Esophagus muscularis mucosa (tissue), 4 donors: ENCODE data around the gene TCF21. TPM values are rescaled to one million over a fixed set of nuclear protein-coding genes. Genes with fewer than 3 reads are reported as not detected.

Experiments used
- DNase-seq: peaks from one replicate; pipeline ENCODE4 v3.0.0-alpha.2; 2017; ENCODE audit errors: extremely low spot score
- H3K27ac ChIP-seq, 4 donors: fragments of 200-600 bp; sonication (generic); replicated peaks in 1 of 4; 1 replicate in 3 of 4; 2 replicates in 1 of 4; pipeline ENCODE4 v1.5.1; 2016 to 2019; ENCODE audit warnings: mild to moderate bottlenecking in 1 of 4
- H3K27me3 ChIP-seq, 4 donors: fragments of 200-600 bp; sonication (generic); one replicate each; pipeline versions ENCODE4 v1.5.1 to v1.6.0; 2016 to 2019
- H3K36me3 ChIP-seq, 4 donors: fragments of 200-600 bp; sonication (generic); one replicate each; pipeline ENCODE4 v1.5.1; 2016 to 2019
- H3K4me1 ChIP-seq, 4 donors: fragments of 200-600 bp; sonication (generic); one replicate each; pipeline ENCODE4 v1.5.1; 2016 to 2019
- H3K4me3 ChIP-seq, 4 donors: fragments of 200-600 bp; sonication (generic); 1 replicate in 2 of 4; 2 replicates in 2 of 4; pipeline ENCODE4 v1.5.1; 2016 to 2019; ENCODE audit warnings: mild to moderate bottlenecking in 4 of 4, moderate library complexity in 1 of 4
- H3K9me3 ChIP-seq, 4 donors: fragments of 200-600 bp; sonication (generic); 1 replicate in 3 of 4; 2 replicates in 1 of 4; pipeline ENCODE4 v1.5.1; 2016 to 2019
- CTCF ChIP-seq, 3 experiments: fragments of 200-600 bp in 2 of 3; fragments of 450-650 bp in 1 of 3; sonication (generic) in 2 of 3; IDR thresholded peaks; one replicate each; pipeline ENCODE4 v1.5.1; 2017 to 2019; ENCODE audit warnings: antibody characterized with exemption in 3 of 3, mild to moderate bottlenecking in 2 of 3, moderate library complexity in 1 of 3
- EP300 ChIP-seq: sonication (generic); formaldehyde crosslinking; IDR thresholded peaks from one replicate; pipeline ENCODE4 v1.6.1; 2017; ENCODE audit warnings: antibody characterized with exemption
- POLR2A ChIP-seq: fragments of 450-650 bp; IDR thresholded peaks from one replicate; pipeline ENCODE4 v1.6.1; 2017; ENCODE audit warnings: antibody characterized with exemption, moderate library complexity, mild to moderate bottlenecking, low read depth
- POLR2AphosphoS5 ChIP-seq, 2 donors: sonication (generic); formaldehyde crosslinking; IDR thresholded peaks; one replicate each; pipeline ENCODE4 v1.6.1; 2017; ENCODE audit warnings: antibody characterized with exemption in 2 of 2
- WGBS: methylation state at CpG from one replicate; pipeline ENCODE4 v1.1.5; 2018; 5-methylcytosine and 5-hydroxymethylcytosine counted together
- intact Hi-C: fragments of 100-400 bp; cut with DNase I; formaldehyde crosslinking; loops from one replicate; pipeline ENCODE4 v1.15.1; 2023
- total RNA-seq, 4 donors: library from RNA; depleted of rRNA; stranded (reverse); fragments of >200 nt; gene quantifications; one replicate each; pipeline versions ENCODE4 v1.1.0 to v1.2.1, GENCODE V29; 2016

Gene TCF21
- total RNA-seq, 4 donors from 2014 or later = 22.2 to 44.5 (median 30.8) TPM

GRCh38 chr6:133890711-133891148 is 1.8 kb downstream of the TCF21 start:
- WGBS = 8% methylated on average over 4 of the region's 4 CpGs
- Histone ChIP-seq H3K4me3 (peak overlapping the region; percentile 56 to 89 (median 69)), H3K36me3 (no peaks in the 10 kb centered on the region), H3K27ac (peak overlapping the region; percentile 87 to 96 (median 89)), H3K4me1 (peaks cover 34 to 87% (median 72%) of the 10 kb centered on the region in 4 donors), H3K27me3 (peaks cover 0 to 65% (median 12%) of the 10 kb centered on the region in 4 donors), H3K9me3 (no peaks in the 10 kb centered on the region)
- intact Hi-C loops = no loop called here
- TF ChIP-seq POLR2A (no peak), EP300 (no peak), CTCF (IDR thresholded peaks at IDR 0.05) (no peak), POLR2AphosphoS5 (IDR thresholded peaks at IDR 0.05) (no peak)
- no peak for DNase-seq

DNA sequence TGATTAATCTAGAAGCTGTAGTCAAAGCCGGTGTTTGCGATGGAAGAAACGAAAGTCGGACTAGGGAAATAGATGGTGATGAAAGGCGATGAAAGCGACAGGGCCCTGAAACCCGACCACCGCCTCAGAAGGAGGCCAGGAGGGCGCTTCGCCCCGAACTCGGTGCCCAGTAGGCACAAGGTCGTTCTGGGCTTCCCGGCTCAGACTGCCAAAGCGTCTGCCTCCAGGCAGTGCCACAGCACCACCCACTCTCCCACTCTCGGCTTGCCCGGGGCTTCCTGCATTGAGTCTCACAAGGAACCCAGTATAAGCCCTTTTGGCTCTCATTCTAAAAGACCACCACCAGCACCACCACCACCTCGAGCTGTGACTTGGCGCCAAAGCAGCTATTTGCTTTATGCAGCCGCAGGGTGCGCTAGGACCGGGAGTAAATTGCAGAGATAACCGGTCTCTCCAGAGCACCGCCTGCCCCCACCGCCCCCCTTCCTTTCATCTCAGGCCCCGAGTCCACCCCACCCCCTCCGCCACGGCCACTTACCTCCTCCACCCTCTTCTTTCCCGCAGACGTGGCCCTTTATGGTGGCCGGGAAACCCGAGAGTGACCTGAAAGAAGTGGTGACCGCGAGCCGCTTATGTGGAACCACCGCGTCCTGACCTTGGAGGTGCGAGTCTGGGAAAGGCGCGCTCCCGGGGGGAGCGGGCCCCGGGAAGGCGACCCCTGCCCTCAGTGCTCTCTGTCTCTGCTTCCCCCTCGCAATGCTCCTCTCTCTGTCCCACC is 2.4 kb downstream of the TCF21 start:
- DNase-seq = no peak
- H3K4me1 ChIP-seq = peaks cover 37 to 89% (median 73%) of the 10 kb centered on the region in 4 donors
- intact Hi-C loops = no loop called here
- peaks cover 0 to 71% (median 13%) of the 10 kb centered on the region in 4 donors for H3K27me3 ChIP-seq
- H3K27ac ChIP-seq = peak overlapping the region; percentile 87 to 96 (median 89)
- H3K36me3 ChIP-seq = no peaks in the 10 kb centered on the region
- peak overlapping the region; percentile 56 to 89 (median 69) for H3K4me3 ChIP-seq
- 3% methylated on average over 37 of the region's 45 CpGs for WGBS
- TF ChIP-seq EP300 = no peak
- no peak for TF ChIP-seq POLR2A
- peak; percentile 24 to 34 for TF ChIP-seq POLR2AphosphoS5 (IDR thresholded peaks at IDR 0.05)
- TF ChIP-seq CTCF (IDR thresholded peaks at IDR 0.05) = no peak
- no peaks in the 10 kb centered on the region for H3K9me3 ChIP-seq

- H3K4me3 ChIP-seq = peak overlapping the region; percentile 56 to 89 (median 69)
- peak overlapping the region; percentile 87 to 96 (median 89) for H3K27ac ChIP-seq
- intact Hi-C loops = no loop called here
- H3K36me3 ChIP-seq = no peaks in the 10 kb centered on the region
- DNase-seq = no peak
- no peak for TF ChIP-seq EP300
- no peak for TF ChIP-seq POLR2A
- TF ChIP-seq POLR2AphosphoS5 (IDR thresholded peaks at IDR 0.05) = no peak
- no peak for TF ChIP-seq CTCF (IDR thresholded peaks at IDR 0.05)
- WGBS = 18% methylated on average over 12 of the region's 12 CpGs
- peaks cover 35 to 84% (median 66%) of the 10 kb centered on the region in 4 donors for H3K4me1 ChIP-seq
- H3K9me3 ChIP-seq = no peaks in the 10 kb centered on the region
- H3K27me3 ChIP-seq = peaks cover 0 to 79% (median 14%) of the 10 kb centered on the region in 4 donors
Observed at GRCh38 chr6:133891927-133892812, 3.3 kb downstream of the TCF21 start.

DNA sequence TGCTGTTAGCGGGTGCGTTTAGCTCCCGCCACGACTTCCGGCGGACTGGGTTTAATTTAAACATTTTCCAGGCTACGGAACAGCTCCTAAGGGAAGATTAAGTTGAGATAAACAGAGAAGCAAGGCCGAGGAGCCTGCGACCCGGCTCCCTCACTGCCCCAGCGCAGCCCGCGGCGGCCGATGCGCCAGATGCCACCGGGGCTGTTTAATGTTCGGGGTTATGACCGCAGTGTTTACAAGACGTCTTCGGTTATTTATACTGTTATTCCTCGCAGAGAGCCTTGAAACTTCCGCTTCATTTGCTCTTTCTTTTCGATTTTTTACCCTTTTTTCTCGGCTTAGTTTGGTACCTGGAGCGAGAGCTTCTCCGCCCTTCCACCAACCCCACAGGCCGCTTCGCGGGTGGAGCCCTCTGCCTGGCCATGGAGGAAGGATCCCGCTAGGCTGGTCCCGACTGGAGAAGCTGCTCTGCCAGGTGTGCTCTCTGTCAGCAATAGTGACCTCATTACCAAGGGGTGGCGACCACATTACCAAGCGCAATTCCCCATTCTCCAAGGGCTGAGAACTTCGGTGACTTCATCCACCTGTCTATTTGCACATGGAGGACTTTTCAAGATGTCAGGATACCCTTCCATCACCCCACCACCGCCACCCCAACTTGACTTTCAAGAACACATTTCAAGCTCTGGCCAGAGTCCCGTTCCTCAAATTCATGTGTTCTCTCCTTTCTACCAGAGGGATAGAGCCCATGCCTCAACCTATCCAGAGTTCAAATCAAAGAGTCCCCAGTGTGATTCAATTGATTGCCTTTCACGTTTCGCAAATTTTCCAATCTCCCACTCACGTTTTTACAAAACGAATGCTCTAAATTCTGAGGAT is 4.1 kb downstream of the TCF21 start:
- intact Hi-C loops = no loop called here
- no peak for DNase-seq
- no peak for TF ChIP-seq POLR2A
- no peak for TF ChIP-seq CTCF (IDR thresholded peaks at IDR 0.05)
- TF ChIP-seq POLR2AphosphoS5 (IDR thresholded peaks at IDR 0.05) = no peak
- no peak for TF ChIP-seq EP300
- peak overlapping the region; percentile 87 to 96 (median 89) for H3K27ac ChIP-seq
- 21% methylated on average over 41 of the region's 41 CpGs for WGBS
- H3K4me1 ChIP-seq = peaks cover 35 to 75% (median 64%) of the 10 kb centered on the region in 4 donors
- peak overlapping the region; percentile 56 to 89 (median 69) for H3K4me3 ChIP-seq
- no peaks in the 10 kb centered on the region for H3K9me3 ChIP-seq
- peaks cover 0 to 84% (median 14%) of the 10 kb centered on the region in 4 donors for H3K27me3 ChIP-seq
- H3K36me3 ChIP-seq = no peaks in the 10 kb centered on the region
